ENCODE measurements around the gene BBC3. TPM values are rescaled to one million over a fixed set of nuclear protein-coding genes. Genes with fewer than 3 reads are reported as not detected.
A peak's percentile ranks its signal among the peaks of the same experiment; 100 is the strongest.

BBC3 gene
- total and polyA plus RNA-seq, 8 donors, result 5.5 to 19.4 (median 9.2) TPM

DNA sequence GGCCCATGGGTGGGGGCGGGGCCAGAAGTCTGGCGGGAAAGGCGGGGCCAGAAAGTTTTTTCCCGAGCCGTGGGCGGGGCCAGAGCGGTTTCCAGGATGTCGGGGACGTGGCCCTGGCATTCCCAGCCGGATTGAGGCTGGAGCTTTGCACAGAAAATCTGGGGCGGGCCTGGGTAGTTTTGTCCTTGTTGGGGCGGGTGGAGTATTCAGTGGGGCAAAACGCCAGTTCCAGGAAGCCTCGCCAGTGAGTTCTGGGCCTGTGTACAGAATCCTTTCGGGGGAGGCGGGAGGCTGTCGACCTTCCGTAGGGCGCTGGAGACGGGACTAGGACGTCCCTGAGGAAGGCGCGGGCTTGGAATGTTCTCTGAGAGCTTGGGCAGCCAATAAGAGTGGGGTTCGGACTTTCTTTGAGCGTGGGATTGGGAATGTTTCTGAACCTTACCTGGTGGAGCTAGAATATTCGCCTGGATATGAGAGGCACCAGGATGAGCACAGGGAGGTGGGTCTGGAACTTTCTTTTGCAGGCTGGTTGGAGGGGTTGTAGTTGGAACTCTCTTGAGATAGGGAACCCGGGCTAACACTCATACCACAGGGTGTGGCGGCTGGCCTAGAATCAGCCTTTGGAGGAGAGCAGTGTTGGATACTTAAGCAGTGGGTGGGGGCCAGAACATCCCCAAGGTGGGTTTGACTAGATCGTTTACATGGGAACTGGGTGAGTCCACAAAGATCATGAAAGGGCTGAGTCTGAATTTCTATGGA lies 26.6 kb upstream of the BBC3 start:
- DNase-seq, result peak in 2 of 6 donors; percentile 56 to 58
- no peak for ATAC-seq

DNA sequence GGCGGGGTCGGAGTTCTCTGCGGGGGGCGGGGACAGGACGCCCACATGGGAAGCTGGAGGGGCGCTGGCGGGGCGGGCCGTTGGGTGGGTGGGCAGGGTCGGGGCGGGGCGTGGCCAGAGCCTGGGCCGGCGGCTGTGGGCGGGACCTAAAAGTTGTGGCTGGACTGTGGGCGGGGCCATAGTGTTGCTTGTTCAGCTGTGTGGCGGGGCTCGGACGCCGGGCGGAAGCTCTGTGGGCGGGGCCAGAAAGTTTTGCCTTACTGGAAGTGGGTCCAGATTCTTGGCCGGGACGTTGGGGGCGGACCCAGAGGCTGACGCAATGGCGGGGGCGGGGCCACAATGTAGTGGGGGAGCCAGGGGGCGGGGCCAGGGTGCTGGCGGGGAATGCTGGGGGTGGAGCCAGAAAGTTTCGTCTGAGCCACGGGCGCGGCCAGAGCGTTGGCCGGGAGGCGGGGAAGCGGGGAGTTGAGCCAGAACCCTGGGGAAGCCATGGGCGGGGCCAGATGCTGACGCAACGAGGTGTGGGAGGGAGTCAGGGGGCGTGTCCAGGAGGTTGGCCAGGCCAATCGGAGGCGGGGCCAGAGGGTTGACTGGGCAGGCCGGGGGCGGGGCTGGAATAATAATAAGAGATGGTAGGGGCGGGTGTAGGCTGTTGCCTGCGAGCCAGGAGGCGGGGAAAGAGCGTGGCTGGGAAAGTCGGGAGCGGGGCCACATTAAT lies 25.9 kb upstream of the BBC3 start:
- Histone ChIP-seq H3K4me3 (peak overlapping the region; percentile 32 to 58 (median 51)), H3K36me3 (peaks cover 0 to 11% (median 0%) of the 10 kb centered on the region in 3 donors), H3K27ac (peak overlapping the region; percentile 84 to 94 (median 88)), H3K27me3 (no peaks in the 10 kb centered on the region), H3K4me1 (peaks cover 0 to 19% (median 17%) of the 10 kb centered on the region in 3 donors), H3K9me3 (no peaks in the 10 kb centered on the region)
- FAIRE-seq, result peak; percentile 97
- intact Hi-C loops (cut with DNase I), result no loop called here
- 1% methylated on average over 43 to 52 of the region's 52 CpGs for WGBS, 2 donors
- TF ChIP-seq CTCF (IDR thresholded peaks at IDR 0.05), result no peak
- ATAC-seq, result peak; percentile 73 to 83 (median 80)
- peak; percentile 100 for DNase-seq

More for the DNA sequence above, 26.6 kb upstream of the BBC3 start:
- intact Hi-C loops (cut with DNase I), result no loop called here
- no peak for FAIRE-seq
- peak overlapping the region; percentile 84 to 94 (median 88) for H3K27ac ChIP-seq
- no peaks in the 10 kb centered on the region for H3K27me3 ChIP-seq
- WGBS, 2 donors, result 1 to 2% methylated on average over 29 of the region's 29 CpGs
- H3K9me3 ChIP-seq, result no peaks in the 10 kb centered on the region
- peaks cover 0 to 19% (median 17%) of the 10 kb centered on the region in 3 donors for H3K4me1 ChIP-seq
- peaks cover 0 to 11% (median 0%) of the 10 kb centered on the region in 3 donors for H3K36me3 ChIP-seq
- no peak for TF ChIP-seq CTCF (IDR thresholded peaks at IDR 0.05)
- peak overlapping the region; percentile 8 to 51 (median 30) for H3K4me3 ChIP-seq

GRCh38 chr19:47255879-47256692 lies 25.1 kb upstream of the BBC3 start, which contains the start of gene CCDC9:
CCDC9 (plus strand) TSS chr19:47256525; CDS start chr19:47258401, 1,876 bp downstream.
- Histone ChIP-seq H3K4me1 (peaks cover 0 to 19% (median 17%) of the 10 kb centered on the region in 3 donors), H3K4me3 (peak within 1 kb of the TSS; percentile 32 to 58 (median 51)), H3K27me3 (no peaks in the 10 kb centered on the region), H3K9me3 (no peaks in the 10 kb centered on the region), H3K36me3 (peaks cover 0 to 11% (median 0%) of the 10 kb centered on the region in 3 donors), H3K27ac (peak within 1 kb of the TSS; percentile 84 to 94 (median 88))
- FAIRE-seq, result no peak
- 11 to 13% methylated on average over 44 to 60 of the region's 60 CpGs for WGBS, 2 donors
- intact Hi-C loops (cut with DNase I), result no loop called here
- peak; percentile 97 to 99 (median 98) for DNase-seq
- TF ChIP-seq CTCF (IDR thresholded peaks at IDR 0.05), result no peak
- peak; percentile 51 to 71 (median 67) for ATAC-seq

DNA sequence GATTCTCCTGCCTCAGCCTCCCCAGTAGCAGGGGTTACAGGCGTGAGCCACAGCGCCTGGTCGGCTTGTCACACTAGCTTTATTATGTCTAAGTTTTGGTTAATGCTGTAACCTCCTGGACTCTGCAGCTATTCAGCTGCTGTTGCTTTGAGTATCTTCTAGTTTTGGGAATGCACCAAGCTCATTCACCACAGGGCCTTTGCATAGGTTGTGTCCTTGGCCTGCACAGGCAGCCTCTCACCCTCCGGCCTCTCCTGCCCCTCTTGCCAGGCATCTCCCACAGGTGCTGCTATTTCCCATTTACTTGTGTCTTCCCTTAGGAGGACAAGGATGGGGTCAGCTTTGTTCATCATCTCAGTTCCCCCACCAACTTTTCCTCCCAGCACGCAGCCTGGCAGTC lies 23.0 kb upstream of the BBC3 start:
- FAIRE-seq (no peak), DNase-seq (peak in 1 of 6 donors; percentile 25), ATAC-seq (no peak)
- intact Hi-C loops (cut with DNase I), result no loop called here
- no peak for TF ChIP-seq CTCF (IDR thresholded peaks at IDR 0.05)
- Histone ChIP-seq H3K27ac (no peak overlapping the region), H3K4me1 (peaks cover 0 to 11% (median 5%) of the 10 kb centered on the region in 3 donors), H3K9me3 (no peaks in the 10 kb centered on the region), H3K36me3 (peaks cover 0 to 4% (median 0%) of the 10 kb centered on the region in 3 donors), H3K4me3 (no peak overlapping the region), H3K27me3 (no peaks in the 10 kb centered on the region)
- WGBS, 2 donors, result 87 to 95% methylated on average over 5 of the region's 5 CpGs

Data from pancreas (tissue), 10 donors.